ENCODE data around the gene GSTO2.

DNA sequence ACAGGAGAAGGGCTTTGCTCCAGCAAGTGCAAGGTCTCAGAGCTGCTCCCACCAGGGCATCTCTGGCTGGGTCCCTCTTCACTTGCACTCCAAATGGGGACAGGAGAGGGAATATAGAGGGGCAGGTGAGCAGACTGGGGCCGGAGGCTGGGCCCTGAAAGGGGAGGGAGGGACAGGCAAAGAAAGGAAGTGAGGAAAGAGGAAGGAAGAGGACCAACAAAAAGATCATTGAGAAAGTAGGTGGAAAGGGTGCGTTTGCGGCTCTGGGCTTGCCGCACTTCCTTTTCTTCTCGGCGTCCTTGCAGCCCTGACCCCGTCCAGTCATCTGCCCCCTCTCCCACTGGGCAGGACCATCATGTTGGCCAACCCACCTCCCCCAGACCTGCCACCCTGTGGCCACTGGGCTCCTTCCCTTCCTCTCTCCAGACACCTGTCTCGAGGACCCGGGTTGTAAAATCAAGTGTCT is 55.3 kb downstream of the GSTO2 start:
- TF ChIP-seq, protein P1, sequence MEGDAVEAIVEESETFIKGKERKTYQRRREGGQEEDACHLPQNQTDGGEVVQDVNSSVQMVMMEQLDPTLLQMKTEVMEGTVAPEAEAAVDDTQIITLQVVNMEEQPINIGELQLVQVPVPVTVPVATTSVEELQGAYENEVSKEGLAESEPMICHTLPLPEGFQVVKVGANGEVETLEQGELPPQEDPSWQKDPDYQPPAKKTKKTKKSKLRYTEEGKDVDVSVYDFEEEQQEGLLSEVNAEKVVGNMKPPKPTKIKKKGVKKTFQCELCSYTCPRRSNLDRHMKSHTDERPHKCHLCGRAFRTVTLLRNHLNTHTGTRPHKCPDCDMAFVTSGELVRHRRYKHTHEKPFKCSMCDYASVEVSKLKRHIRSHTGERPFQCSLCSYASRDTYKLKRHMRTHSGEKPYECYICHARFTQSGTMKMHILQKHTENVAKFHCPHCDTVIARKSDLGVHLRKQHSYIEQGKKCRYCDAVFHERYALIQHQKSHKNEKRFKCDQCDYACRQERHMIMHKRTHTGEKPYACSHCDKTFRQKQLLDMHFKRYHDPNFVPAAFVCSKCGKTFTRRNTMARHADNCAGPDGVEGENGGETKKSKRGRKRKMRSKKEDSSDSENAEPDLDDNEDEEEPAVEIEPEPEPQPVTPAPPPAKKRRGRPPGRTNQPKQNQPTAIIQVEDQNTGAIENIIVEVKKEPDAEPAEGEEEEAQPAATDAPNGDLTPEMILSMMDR (conservative IDR thresholded peaks at IDR 0.05; ENCODE audit: low read length): no peak
- TF ChIP-seq EZH2phosphoT487 (IDR thresholded peaks at IDR 0.05; ENCODE audit: borderline replicate concordance, low read depth, low read length): no peak
